Neuronal stem cell (in vitro differentiated cells): ENCODE data around the gene NUP98.
"Not testable (repeated sequence)": the region's sequence is repeated elsewhere in the genome, so short reads cannot be mapped to it uniquely, and the experiment has no call there.

Experiments
- DNase-seq: peaks from one replicate; pipeline ENCODE4 v3.0.0-alpha.2; 2013; ENCODE audit warnings: low spot score
- H2AFZ ChIP-seq: one replicate; pipeline ENCODE4 v1.6.1; 2013; ENCODE audit warnings: mild to moderate bottlenecking, low read length, inconsistent platforms
- H2AK5ac ChIP-seq: 2 replicates; pipeline ENCODE4 v1.6.1; 2013; ENCODE audit warnings: low read depth, mild to moderate bottlenecking, inconsistent platforms, low read length, moderate library complexity, mixed read lengths
- H2BK120ac ChIP-seq: 2 replicates; pipeline ENCODE4 v1.6.1; 2013; ENCODE audit warnings: low read depth, mild to moderate bottlenecking, inconsistent platforms, low read length, moderate library complexity, mixed read lengths
- H2BK12ac ChIP-seq: one replicate; pipeline ENCODE4 v1.6.1; 2013; ENCODE audit warnings: low read length, inconsistent platforms
- H2BK15ac ChIP-seq: 2 replicates; pipeline ENCODE4 v1.6.1; 2013; ENCODE audit warnings: mild to moderate bottlenecking, low read length, inconsistent platforms, mixed read lengths
- H2BK5ac ChIP-seq: one replicate; pipeline ENCODE4 v1.6.1; 2013; ENCODE audit warnings: inconsistent platforms, mild to moderate bottlenecking, low read length, moderate library complexity
- H3K14ac ChIP-seq: one replicate; pipeline ENCODE4 v1.6.1; 2013; ENCODE audit warnings: low read length, inconsistent platforms
- H3K18ac ChIP-seq: 2 replicates; pipeline ENCODE4 v1.6.1; 2013; ENCODE audit warnings: low read length, inconsistent platforms
- H3K23ac ChIP-seq: 2 replicates; pipeline ENCODE4 v1.6.1; 2013; ENCODE audit warnings: low read depth, mild to moderate bottlenecking, mixed read lengths, low read length, inconsistent platforms; ENCODE audit not compliant: poor library complexity
- H3K27ac ChIP-seq: replicated peaks from 3 replicates; pipeline ENCODE4 v1.5.1; 2013; ENCODE audit warnings: low read length, inconsistent platforms
- H3K27me3 ChIP-seq, 3 experiments: 2 replicates each; pipeline ENCODE4 v1.6.1; 2013; ENCODE audit warnings: low read length in 3 of 3, mild to moderate bottlenecking in 2 of 3, inconsistent platforms in 1 of 3, low read depth in 1 of 3, mixed read lengths in 1 of 3, moderate library complexity in 1 of 3; ENCODE audit not compliant: control insufficient read depth in 3 of 3, insufficient read depth in 3 of 3
- H3K36me3 ChIP-seq, 2 donors: replicated peaks in 1 of 2; 2 replicates each; pipeline ENCODE4 v1.6.1; 2013; ENCODE audit warnings: low read length in 2 of 2; ENCODE audit not compliant: control insufficient read depth in 2 of 2, insufficient read depth in 2 of 2
- H3K4ac ChIP-seq: 2 replicates; pipeline ENCODE4 v1.6.1; 2013; ENCODE audit warnings: inconsistent platforms, mild to moderate bottlenecking, low read length, moderate library complexity
- H3K4me1 ChIP-seq, 2 donors: 1 replicate in 1 of 2; 2 replicates in 1 of 2; pipeline ENCODE4 v1.6.1; 2013; ENCODE audit warnings: low read length in 2 of 2, low read depth in 1 of 2; ENCODE audit not compliant: control insufficient read depth in 2 of 2, insufficient read depth in 1 of 2
- H3K4me2 ChIP-seq: one replicate; pipeline ENCODE4 v1.6.1; 2013; ENCODE audit warnings: mild to moderate bottlenecking, low read length, inconsistent platforms; ENCODE audit not compliant: insufficient read depth, poor library complexity, severe bottlenecking
- H3K4me3 ChIP-seq, 2 donors: 2 replicates each; pipeline ENCODE4 v1.5.1; 2013; ENCODE audit warnings: low read length in 2 of 2, mild to moderate bottlenecking in 2 of 2, inconsistent platforms in 1 of 2, moderate library complexity in 1 of 2
- H3K79me1 ChIP-seq: one replicate; pipeline ENCODE4 v1.6.1; 2013; ENCODE audit warnings: low read depth, mild to moderate bottlenecking, inconsistent platforms, low read length, moderate library complexity
- H3K9ac ChIP-seq: one replicate; pipeline ENCODE4 v1.6.1; 2013; ENCODE audit warnings: mild to moderate bottlenecking, low read depth, low read length, inconsistent platforms; ENCODE audit not compliant: poor library complexity
- H3K9me3 ChIP-seq, 2 donors: replicated peaks in 1 of 2; 2 replicates each; pipeline versions ENCODE3 to v1.6.1; 2013; ENCODE audit warnings: low read length in 2 of 2, mild to moderate bottlenecking in 2 of 2, inconsistent platforms in 1 of 2, low read depth in 1 of 2, mixed read lengths in 1 of 2, moderate library complexity in 1 of 2; ENCODE audit not compliant: control insufficient read depth in 2 of 2, insufficient read depth in 1 of 2
- H4K8ac ChIP-seq: one replicate; pipeline ENCODE4 v1.6.1; 2013; ENCODE audit warnings: low read depth, mild to moderate bottlenecking, inconsistent platforms, low read length, moderate library complexity
- H4K91ac ChIP-seq: one replicate; pipeline ENCODE4 v1.6.1; 2013; ENCODE audit warnings: low read length, low read depth, mild to moderate bottlenecking, inconsistent platforms; ENCODE audit not compliant: poor library complexity
- WGBS, 2 donors: extraction: QIAGEN DNeasy Blood & Tissue Kit; methylation state at CpG; one replicate each; pipeline ENCODE4 v1.1.7; 2013; ENCODE audit warnings: missing lambda C conversion rate in 2 of 2, mixed read lengths in 1 of 2; ENCODE audit not compliant: insufficient read length in 2 of 2, insufficient replicate concordance in 1 of 2; ENCODE audit errors: extremely low coverage in 2 of 2; 5-methylcytosine and 5-hydroxymethylcytosine counted together

NUP98 gene

DNA sequence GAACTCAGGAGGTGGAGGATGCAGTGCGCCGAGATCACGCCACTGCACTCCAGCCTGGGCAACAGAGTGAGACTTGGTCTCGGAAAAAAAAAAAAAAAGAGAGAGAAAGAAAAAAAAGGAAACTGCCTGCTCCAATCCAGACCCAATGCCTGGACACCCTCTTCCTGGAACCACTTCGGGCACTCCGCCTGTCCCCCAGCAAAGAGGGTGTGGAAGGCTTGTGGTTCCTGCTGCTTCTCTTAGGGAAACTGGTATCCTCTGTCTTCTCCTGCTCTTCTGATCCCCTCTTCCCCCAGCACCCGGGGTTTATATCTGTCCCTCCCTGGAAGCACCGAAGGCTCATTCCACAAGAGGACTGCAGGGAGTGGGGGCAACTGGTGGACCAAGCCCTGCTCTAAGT is 139.1 kb downstream of the NUP98 start:
- Histone ChIP-seq H2AFZ (no peak overlapping the region), H3K4me1 (no peaks in the 10 kb centered on the region), H3K9me3 (peaks cover 0 to 1% of the 10 kb centered on the region in 2 donors), H4K8ac (no peak overlapping the region), H2BK5ac (no peak overlapping the region), H3K4me2 (no peak overlapping the region), H3K79me1 (no peaks in the 10 kb centered on the region), H3K18ac (no peak overlapping the region), H3K9ac (no peak overlapping the region), H3K4ac (no peak overlapping the region), H3K4me3 (no peak overlapping the region), H4K91ac (no peak overlapping the region), H2BK12ac (no peak overlapping the region), H3K27me3 (peaks cover 0 to 2% (median 0%) of the 10 kb centered on the region in 3 experiments), H3K36me3 (no peaks in the 10 kb centered on the region), H2BK15ac (no peak overlapping the region), H3K14ac (no peak overlapping the region), H3K23ac (no peak overlapping the region), H3K27ac (no peak overlapping the region), H2BK120ac (no peak overlapping the region), H2AK5ac (no peak overlapping the region)
- no peak for DNase-seq
- no CpG with 5 or more reads among the region's 8 CpGs for whole genome bisulfite sequencing, 2 donors

DNA sequence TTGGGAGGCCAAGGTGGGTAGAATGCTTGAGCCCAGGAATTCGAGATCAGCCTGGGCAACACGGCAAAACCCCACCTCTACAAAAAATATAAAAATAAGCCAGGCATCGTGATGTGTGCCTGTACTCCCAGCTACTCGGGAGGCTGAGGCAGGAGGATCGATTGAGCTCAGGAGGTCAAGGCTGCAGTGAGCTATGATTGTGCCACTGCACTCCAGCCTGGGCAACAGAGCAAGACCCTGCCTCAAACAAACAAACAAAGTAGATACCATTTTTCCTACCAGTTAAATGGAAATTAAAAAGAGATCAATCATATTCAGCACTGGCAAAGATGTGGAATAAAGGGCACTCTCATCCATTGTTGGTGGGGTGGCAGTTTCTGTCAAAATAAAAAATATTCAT is 140.0 kb downstream of the NUP98 start:
- not testable (repeated sequence) for H3K23ac ChIP-seq, H3K79me1 ChIP-seq, H2AFZ ChIP-seq, H2AK5ac ChIP-seq, H3K27me3 ChIP-seq, H3K4me2 ChIP-seq, H3K9ac ChIP-seq, H2BK120ac ChIP-seq, H3K9me3 ChIP-seq, H3K4me3 ChIP-seq, DNase-seq, H3K36me3 ChIP-seq, H4K8ac ChIP-seq, H3K4me1 ChIP-seq, H3K4ac ChIP-seq, H3K18ac ChIP-seq, H3K14ac ChIP-seq, H3K27ac ChIP-seq, H2BK5ac ChIP-seq, H2BK12ac ChIP-seq, H4K91ac ChIP-seq, H2BK15ac ChIP-seq
- no CpG with 5 or more reads among the region's 5 CpGs for WGBS, 2 donors

DNA sequence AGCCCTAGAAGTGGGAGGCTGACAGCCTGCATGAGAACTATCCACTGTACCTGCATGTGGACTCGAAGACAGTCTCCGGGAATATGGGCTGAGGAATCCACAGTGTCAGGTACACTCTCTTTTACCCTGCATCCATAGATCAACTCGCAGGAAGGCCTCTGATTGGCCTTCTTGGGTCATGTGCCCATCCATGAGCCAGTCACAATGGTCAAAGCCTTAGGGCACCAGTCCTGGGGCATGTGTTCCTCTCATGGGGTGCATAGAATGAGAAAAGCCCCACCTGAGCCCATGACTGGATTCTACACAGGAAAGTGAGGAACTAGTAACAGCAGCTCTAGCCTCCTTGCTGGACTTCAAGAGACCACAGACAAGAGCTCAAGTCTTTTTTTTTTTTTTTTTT is 141.8 kb downstream of the NUP98 start:
- Histone ChIP-seq H3K4me2 (no peak overlapping the region), H3K14ac (no peak overlapping the region), H3K36me3 (no peaks in the 10 kb centered on the region), H3K4ac (no peak overlapping the region), H4K91ac (no peak overlapping the region), H3K27me3 (peaks cover 0 to 2% (median 0%) of the 10 kb centered on the region in 3 experiments), H3K4me1 (no peaks in the 10 kb centered on the region), H2BK12ac (no peak overlapping the region), H2BK120ac (no peak overlapping the region), H2AFZ (peak overlapping the region; percentile 5), H3K9ac (no peak overlapping the region), H2AK5ac (no peak overlapping the region), H3K23ac (no peak overlapping the region), H3K27ac (no peak overlapping the region), H3K9me3 (no peaks in the 10 kb centered on the region), H3K4me3 (no peak overlapping the region), H3K18ac (no peak overlapping the region), H4K8ac (no peak overlapping the region), H2BK15ac (no peak overlapping the region), H2BK5ac (no peak overlapping the region), H3K79me1 (no peaks in the 10 kb centered on the region)
- no CpG with 5 or more reads among the region's 3 CpGs for WGBS, 2 donors
- no peak for DNase-seq

- H4K91ac ChIP-seq, H2AFZ ChIP-seq, H3K79me1 ChIP-seq, H2BK12ac ChIP-seq, H3K4me2 ChIP-seq, H4K8ac ChIP-seq, H3K4ac ChIP-seq, H3K4me3 ChIP-seq, H3K9ac ChIP-seq, H3K18ac ChIP-seq, H3K9me3 ChIP-seq, H3K27me3 ChIP-seq, H3K27ac ChIP-seq, H2BK15ac ChIP-seq, H3K36me3 ChIP-seq, DNase-seq, H2BK120ac ChIP-seq, H3K23ac ChIP-seq, H3K4me1 ChIP-seq, H3K14ac ChIP-seq, H2BK5ac ChIP-seq, H2AK5ac ChIP-seq: not testable (repeated sequence)
- WGBS, 2 donors: no CpG with 5 or more reads among the region's 3 CpGs
Measured at GRCh38 chr11:3652514-3652913, 144.8 kb downstream of the NUP98 start.
